Measurements from ENCODE around the gene PLEKHA7. TPM values are rescaled to one million over a fixed set of nuclear protein-coding genes. Genes with fewer than 3 reads are reported as not detected.
"Not testable (repeated sequence)": the region's sequence is repeated elsewhere in the genome, so short reads cannot be mapped to it uniquely, and the experiment has no call there.

PLEKHA7 gene
- total RNA-seq, 1 experiment from 2014 or later = not detected

GRCh38 chr11:16945671-16946469 is 68.3 kb downstream of the PLEKHA7 start:
- DNase-seq (ENCODE audit: low read depth) = peak; percentile 29

GRCh38 chr11:16942911-16943310 is 71.3 kb downstream of the PLEKHA7 start:
- no peak for DNase-seq (ENCODE audit: low read depth)

- DNase-seq (ENCODE audit: low read depth) = no peak
Observed at GRCh38 chr11:16942342-16942741, 71.9 kb downstream of the PLEKHA7 start.

GRCh38 chr11:16941935-16942334 is 72.3 kb downstream of the PLEKHA7 start:
- no peak for DNase-seq (ENCODE audit: low read depth)

GRCh38 chr11:16938061-16938460 is 76.2 kb downstream of the PLEKHA7 start:
- DNase-seq (ENCODE audit: low read depth) = no peak

- no peak for DNase-seq (ENCODE audit: low read depth)
Observed at GRCh38 chr11:16936643-16937042, 77.6 kb downstream of the PLEKHA7 start.

DNA sequence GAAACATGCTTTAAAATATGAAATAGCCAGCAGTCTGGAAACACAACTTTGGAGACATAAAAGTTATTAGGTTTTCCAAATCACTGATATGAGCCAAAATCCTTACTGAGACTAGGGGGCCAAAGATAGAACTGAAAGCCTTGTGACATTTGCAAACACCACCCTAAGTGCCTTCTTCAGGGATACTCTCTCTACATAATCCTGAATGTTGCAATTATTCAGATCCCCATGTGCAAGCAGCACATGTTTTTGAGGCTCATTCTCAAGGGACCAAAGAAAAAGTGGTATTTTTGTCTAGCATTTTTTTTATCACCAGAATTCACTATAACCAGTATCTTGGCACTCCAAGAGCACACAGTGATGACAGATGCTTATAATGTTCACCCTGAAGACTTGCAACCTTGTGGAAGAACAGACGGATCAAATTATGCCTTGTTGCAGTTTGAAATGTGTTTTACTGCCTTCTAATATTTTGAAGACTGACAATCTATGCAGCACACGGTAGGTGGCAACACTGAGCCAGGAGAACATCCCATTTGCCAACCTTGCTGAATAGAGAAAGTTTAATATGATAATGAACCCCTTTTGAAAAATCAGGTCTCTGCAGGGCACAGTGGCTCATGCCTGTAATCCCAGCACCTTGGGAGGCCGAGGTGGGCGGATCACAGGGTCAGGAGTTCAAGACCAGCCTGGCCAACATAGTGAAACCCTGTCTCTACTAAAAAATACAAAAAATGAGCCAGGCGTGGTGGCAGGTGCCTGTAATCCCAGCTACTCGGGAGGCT is 78.5 kb downstream of the PLEKHA7 start:
- DNase-seq (ENCODE audit: low read depth) = peak; percentile 19

- DNase-seq (ENCODE audit: low read depth) = no peak
Observed at GRCh38 chr11:16933756-16934603, 80.2 kb downstream of the PLEKHA7 start.

DNA sequence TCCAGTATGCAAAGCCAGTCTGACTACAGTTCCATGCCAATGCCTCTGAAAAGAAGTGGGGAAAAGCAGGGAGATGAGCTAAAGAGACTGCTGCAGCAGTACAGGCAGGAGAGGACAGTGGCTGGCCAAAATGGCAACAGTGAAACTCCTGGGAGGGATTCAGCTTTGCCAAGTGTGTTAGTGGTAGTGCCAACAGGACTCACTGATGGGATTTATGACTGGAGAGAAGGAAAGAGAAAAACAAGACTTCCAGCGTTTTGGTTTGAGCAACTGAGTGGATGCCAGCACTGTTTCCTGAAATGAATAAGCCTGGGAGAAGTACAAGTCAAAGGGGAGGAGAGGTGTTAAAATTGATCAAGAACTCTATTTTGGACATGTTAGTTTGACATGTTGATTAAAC is 80.9 kb downstream of the PLEKHA7 start:
- no peak for DNase-seq (ENCODE audit: low read depth)

GRCh38 chr11:16928044-16928443 is 86.2 kb downstream of the PLEKHA7 start:
- DNase-seq (ENCODE audit: low read depth) = no peak

DNA sequence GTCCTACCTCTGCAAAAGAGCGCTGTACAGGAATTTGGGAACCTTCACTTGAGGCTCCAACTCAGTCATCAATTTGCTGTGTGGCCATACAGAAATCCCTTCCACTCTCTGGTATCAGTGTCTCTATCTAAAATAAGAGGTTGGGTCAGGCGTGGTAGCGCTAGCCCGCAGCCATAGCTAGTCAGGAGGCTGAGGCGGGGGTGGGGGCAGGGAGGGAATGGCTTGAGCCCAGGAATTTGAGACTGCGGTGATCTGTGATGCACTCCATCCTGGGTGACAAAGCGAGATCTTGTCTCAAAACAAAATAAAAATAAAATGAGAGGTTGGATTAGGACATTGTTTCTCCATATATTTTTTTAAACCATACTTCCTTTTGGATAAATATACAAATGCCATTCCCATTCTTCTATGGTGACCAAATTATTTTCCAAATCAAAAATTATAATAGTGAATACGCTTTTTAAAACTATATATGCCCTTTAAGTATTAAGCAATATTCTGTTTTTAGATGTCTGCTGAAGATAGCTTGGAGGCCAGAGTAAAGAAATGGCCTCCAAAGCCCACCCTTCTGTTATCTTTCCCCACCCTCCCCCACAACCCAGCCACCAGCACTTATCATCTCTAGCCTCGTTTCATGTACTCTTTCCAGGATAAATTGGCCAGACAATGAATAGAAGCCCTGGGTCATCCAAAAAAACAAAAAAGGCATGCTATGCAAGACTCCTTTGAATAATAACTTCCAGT is 87.2 kb downstream of the PLEKHA7 start:
- DNase-seq (ENCODE audit: low read depth) = no peak

DNA sequence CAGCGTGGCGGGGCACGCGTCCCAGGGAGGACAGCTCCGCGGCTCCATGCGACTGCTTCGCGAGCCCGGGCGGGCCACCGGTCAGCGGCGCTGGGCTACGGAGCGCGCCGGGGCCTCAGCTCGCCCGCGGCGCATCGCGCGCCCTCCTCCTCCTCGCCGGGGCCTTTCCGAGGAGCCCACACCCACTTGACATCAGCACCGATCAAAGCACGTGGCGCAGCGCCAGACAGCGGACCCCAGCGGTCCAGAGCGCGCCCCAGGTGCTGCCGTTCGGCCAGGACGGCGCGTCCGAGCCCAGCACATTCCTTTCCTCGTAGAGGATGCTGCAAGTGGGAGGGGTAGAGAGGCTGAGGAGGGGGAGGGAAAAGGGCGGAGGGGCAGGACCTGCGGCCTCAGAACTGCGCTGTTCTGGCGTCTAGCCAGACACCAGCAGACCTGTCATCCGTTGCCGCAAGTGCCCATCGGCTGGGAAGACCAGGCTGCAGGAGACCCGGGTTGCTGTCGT is 88.6 kb downstream of the PLEKHA7 start:
- DNase-seq (ENCODE audit: low read depth) = no peak

- DNase-seq (ENCODE audit: low read depth) = no peak
Observed at GRCh38 chr11:16924826-16925560, 89.2 kb downstream of the PLEKHA7 start.

- DNase-seq (ENCODE audit: low read depth) = no peak
Observed at GRCh38 chr11:16924462-16924825, 89.8 kb downstream of the PLEKHA7 start.

DNA sequence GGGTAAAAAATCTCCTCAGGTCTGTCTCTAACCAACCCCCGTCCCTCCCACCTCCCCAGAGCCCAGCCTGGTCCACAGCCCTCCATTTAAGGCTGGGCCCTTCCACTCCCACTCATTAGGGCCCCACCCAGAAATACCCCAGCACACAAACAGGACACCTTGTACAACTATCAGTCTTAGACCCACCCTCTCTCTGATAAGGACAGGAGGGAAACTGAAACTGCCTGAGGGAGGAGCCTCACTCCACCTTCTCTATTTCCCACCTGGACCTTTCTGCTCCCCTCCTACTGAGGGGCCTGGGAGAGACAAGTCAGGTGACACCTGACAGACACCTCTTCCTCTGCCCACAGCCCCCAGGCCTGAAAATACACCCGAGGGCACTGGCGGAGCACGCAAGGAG is 90.2 kb downstream of the PLEKHA7 start:
- DNase-seq (ENCODE audit: low read depth) = no peak

DNA sequence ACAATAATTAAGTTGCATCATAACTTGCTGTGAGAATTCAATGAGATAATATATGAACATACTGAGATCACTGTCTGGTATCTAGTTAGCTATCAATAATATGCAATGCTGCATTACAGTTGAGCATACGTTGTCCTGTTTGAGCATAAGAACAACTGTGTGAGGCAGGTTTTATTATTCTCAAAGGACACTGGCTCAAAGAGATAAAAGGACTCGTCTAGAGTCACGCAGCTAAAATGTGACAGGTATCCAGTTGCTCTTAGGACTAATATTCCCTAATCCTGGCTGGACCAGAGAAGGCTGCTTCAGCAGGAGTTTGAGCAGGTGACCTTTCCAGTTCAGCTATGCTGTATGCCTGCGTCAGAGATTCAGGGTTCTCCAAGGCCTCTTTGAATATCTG is 92.5 kb downstream of the PLEKHA7 start:
- no peak for DNase-seq (ENCODE audit: low read depth)

DNA sequence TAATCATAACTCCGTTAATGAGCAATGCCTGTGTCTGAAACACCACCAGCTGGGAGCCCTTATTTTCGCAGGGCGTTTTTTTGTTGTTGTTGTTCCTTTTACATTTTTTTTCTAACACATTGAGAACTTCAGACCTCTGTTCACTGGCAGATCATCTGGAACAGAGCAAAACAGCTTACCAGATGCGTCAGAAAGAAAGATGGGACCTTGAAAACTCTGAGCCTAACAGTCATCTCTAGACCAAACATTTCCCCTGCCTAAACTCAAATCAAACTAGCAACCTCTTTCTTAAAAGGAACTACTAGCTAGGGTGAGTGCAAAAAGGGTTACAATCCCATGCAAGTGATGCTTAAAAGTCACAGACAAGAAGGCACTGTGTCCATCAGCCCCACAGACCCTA is 93.2 kb downstream of the PLEKHA7 start:
- DNase-seq (ENCODE audit: low read depth) = no peak

- DNase-seq (ENCODE audit: low read depth) = no peak
Observed at GRCh38 chr11:16920559-16920958, 93.7 kb downstream of the PLEKHA7 start.

DNA sequence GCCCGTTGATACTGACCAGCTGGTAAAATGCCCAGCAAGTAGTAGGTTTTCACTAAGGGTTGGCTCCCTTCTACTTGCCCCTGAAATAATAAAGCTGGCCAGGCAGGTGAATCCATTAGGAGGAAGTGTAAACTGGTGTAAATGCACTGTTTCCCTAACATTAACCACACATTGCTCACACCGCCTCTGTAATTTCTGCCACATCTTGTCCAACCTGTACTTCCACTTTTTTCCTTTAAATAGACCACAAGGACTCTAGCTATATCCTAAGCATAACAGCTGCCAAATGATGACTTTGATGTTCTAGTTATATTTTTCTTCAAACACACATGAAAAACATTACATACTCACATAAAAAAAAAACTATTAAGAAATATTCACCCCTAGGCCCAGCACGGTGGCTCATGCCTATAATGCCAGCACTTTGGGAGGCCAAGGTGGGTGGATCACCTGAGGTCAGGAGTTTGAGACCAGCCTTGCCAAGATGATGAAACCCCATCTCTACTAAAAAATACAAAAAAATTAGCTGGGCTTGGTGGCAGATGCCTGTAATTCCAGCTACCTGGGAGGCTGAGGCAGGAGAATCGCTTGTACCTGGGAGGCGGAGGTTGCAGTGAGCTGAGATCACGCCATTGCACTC is 95.6 kb downstream of the PLEKHA7 start:
- DNase-seq (ENCODE audit: low read depth) = not testable (repeated sequence)

- no peak for DNase-seq (ENCODE audit: low read depth)
Observed at GRCh38 chr11:16917941-16918340, 96.3 kb downstream of the PLEKHA7 start.
